Measurements from ENCODE around the gene EPB41.
"Not testable (repeated sequence)": the region's sequence is repeated elsewhere in the genome, so short reads cannot be mapped to it uniquely, and the experiment has no call there.

The EPB41 gene

DNA sequence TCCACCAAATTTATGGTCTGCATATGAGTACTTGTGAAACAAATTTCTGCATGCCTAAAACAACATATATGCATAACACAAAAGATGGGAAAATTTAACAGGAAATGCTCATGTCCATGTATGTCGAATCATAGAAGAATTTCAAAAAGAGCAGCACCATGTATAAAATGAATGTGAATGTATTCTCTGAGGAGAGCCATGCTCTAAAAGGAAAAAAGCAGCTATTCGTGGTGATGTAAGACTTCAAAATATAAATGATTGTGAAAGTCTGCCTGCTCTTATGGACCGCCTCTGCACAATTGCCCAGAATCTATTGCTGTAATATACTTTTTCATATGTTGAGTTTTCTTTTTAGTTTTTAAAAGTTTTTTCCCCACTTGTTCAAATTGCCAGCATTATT lies 66.8 kb downstream of the EPB41 start:
- DNase-seq (ENCODE audit: low spot score), result no peak

DNA sequence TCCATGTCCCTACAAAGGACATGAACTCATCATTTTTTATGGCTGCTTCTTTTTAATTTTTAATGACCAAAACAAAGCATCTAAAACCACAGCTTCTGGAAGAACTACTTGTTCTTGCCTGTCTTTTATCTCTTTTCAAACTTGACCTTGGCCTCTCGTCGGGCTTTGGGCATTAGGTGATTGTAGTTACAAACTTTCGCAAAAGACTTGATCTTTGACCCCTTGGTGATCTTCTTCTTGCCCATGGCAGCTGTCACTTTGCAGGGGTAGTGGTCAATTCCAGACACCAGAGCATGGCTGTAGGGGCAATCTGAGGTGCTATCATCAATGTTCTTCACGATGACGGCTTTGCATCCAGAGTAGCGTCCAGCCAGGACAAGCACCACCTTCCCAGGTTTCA lies 67.8 kb downstream of the EPB41 start:
- DNase-seq (ENCODE audit: low spot score), result no peak

DNA sequence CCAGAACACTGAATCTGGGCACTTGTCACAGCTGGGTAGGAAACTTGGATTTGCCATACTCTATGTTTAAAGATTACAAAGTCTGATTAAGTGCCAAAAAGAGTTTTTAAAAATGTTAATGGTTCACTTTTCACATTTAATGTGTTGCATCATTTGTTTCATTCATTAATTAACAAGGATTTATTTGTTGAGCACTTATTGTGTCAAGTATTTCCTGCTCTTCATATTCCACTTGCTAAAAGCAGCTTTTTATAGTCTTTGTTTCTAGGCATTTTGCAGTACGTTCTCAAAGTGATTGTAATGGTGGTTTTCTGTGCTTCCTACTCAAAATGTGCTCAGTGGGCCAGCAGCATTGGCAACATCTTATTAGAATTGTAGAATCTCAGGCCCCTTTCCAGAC lies 68.7 kb downstream of the EPB41 start:
- no peak for DNase-seq (ENCODE audit: low spot score)

DNA sequence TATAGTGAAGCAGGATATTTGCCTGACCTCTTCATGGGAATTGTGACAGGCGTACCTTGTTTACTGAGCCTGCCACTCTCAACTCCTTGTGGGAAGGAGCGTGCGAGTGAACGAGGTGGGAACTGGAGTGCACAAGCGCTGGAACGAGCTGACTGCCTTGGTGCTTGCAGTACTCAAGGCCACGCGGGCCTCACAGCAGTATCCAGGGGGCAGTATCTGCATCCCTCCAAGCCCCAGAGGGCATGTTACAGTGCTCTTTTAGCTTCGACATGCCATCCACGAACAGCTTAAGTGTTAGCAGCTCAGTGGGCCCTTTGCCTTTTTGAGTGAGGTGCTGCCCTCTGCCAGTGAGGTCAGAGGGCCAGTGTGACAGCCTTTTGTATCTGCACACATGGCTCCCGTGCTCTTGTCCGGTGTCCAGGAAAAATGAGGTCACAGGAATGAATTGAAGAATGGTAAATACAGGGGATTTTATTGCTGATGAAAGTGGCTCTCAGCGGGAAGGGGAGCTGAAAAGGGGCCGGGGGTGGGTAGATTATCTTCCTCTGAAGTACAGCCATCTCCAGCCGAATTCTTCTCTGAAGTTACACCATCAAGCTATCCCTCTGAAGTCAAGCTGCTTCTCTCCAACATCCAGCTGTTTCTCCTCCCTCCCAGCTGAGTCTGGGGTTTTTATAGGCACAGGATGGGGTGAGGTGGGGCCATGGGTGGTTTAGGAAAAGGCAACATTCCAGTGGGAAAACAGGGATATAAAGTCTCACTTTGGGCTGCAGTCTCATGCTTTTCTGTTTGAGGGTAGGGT lies 69.3 kb downstream of the EPB41 start:
- DNase-seq (ENCODE audit: low spot score), result no peak

DNA sequence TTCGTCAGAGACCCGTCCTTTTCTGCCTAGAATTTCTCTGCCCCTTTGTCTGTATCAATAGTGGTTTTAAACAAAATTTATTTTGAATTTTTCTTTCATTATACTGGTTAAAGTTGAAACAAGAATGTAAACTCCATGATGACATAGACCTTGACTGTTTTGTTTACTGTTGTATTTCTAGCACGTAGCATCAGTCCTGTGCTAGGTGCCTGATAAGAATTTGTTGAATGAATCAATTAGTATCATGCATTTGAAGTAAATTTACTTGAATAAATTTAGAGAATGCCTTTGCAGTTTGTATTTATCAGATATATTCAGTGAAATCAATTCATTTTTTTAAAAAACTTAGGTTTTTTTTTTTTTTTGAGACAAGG lies 69.9 kb downstream of the EPB41 start:
- no peak for DNase-seq (ENCODE audit: low spot score)

DNA sequence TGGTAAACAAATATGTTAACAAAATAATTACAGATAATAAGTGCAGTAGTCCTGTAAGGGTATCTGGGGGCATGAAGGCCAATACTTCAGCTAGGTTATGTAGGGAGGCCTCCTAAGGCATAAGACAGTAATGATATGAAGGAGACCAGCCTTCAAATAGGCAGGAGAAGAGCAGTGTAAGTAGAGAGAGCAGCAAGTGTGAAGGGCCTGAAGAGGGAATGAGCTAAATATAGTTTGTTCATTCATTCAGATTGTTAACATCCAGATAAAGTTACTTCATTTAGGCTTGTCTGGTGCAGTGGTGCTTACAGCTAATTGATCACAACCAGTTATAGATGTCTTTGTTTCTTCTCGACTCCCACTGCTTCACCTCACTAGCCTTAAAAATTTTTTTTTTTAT lies 71.1 kb downstream of the EPB41 start:
- DNase-seq (ENCODE audit: low spot score), result no peak

DNA sequence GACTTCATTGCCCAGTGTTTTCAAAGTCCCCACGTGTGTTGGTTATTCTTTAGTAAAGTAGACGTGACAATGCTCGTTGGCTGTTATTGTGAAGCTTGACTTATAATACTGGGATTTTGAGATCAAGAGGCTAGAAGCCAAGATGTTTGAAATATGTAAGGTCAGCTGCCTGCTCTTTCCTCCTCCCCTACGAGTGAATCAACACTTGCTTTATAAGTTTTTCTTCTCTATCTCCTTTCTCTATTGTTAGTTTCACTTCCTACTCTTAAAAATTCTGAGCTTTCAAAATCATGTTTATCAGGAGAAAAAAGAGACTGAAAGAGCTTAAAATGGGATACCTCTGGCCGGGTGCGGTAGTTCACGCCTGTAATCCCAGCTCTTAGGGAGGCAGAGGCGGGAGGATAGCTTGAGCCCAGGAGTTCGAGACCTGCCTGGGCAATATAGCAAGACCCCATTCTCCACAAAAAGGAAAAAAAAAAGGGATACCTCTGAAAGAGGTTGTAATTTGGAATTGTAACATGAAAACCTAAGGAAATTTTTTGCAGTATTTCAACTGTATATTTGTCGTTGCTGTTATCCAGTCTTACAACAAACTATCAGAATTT lies 72.0 kb downstream of the EPB41 start:
- peak; percentile 20 for DNase-seq (ENCODE audit: low spot score)

DNA sequence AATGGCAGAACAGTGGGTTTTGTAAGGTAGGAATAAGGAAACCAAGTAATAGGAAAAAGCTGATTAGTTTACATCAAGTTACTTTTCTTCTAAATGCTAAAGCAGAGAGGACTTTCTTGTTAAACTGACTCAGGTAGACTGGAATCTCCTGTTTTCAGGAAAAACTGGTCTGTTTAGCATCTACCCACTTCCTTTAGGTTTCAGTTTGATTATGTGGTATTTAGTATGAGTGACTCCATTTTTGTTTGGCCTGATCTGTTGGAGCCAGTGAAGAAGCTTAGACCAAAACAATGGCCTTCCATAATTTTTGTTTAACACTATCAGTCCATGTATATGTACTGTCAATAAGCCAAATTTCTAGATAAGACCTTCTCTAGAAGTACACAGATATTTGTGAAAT lies 88.4 kb downstream of the EPB41 start:
- DNase-seq (ENCODE audit: low spot score), result no peak

DNA sequence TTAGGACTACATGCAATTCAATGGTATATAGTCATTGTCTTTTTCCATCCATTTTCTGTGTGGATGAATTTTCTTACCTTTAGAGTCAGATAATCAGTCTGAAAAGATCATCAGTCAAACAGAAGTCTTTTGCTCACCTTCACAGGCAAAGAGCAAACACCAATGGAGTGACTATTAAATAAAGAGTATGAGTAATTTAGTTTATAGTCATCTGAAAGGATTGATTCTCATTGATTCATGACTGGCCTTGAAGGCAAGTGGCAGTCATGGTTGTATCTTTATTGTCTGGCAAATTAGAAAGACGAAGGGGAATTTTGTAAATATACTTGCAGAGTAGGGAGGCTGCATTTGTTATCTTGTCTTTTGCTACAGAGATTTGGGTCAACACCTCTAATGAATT lies 89.9 kb downstream of the EPB41 start:
- DNase-seq (ENCODE audit: low spot score), result no peak

DNA sequence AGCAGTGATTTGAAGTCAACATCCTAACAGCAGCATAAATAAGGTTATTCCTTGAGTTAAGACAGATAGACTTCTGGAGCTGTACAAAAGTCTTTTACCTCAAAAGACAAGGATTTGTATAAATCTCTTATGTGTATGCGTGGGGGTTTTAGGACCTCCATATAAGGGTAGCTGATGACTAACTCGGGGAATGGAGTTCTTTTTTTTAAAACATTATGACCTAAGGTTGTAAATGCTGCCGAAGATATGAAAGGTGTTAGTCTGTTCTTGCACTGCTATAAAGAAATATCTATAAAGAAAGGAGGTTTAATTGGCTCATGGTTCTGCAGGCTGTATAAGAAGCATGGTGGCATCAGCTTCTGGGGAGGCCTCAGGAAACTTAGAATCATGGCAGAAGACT lies 90.4 kb downstream of the EPB41 start:
- DNase-seq (ENCODE audit: low spot score), result no peak

DNA sequence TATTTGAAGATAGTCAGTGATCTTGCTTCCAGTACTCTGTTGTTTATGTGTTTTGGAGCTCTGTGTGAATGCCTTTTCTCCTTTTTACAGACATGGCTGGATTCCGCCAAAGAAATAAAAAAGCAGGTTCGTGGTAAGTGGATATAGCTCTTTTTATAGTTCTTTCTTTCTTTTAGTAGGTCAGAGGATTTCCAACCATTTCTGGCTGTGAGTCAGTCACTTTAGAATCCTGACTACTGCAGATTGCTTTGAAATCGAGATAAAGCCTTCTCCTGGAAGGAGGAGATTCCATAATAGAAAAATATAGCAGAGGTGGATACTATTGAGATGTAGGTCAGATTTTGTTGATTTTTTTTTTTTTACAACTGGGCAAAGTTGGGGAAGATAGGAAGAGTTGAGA lies 97.4 kb downstream of the EPB41 start:
- no peak for DNase-seq (ENCODE audit: low spot score)

DNA sequence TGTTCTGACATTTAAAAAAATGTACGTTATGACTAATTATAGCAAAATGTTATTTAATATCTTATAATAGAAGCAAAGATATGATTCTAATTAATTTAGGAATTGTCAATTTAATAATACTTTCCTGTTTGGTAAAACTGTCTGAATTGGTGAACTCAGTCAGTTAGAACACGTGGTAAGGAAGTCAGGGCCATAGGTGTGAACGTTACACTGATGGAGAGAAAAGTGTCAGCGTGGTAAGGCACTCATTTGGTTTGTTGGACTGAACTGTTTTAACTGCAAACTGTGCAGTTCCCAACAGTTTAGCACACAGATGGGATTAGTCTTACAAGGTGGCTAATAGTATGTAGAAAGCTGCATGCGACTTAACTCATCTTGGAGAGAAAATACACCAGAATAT lies 102.9 kb downstream of the EPB41 start:
- DNase-seq (ENCODE audit: low spot score), result no peak

DNA sequence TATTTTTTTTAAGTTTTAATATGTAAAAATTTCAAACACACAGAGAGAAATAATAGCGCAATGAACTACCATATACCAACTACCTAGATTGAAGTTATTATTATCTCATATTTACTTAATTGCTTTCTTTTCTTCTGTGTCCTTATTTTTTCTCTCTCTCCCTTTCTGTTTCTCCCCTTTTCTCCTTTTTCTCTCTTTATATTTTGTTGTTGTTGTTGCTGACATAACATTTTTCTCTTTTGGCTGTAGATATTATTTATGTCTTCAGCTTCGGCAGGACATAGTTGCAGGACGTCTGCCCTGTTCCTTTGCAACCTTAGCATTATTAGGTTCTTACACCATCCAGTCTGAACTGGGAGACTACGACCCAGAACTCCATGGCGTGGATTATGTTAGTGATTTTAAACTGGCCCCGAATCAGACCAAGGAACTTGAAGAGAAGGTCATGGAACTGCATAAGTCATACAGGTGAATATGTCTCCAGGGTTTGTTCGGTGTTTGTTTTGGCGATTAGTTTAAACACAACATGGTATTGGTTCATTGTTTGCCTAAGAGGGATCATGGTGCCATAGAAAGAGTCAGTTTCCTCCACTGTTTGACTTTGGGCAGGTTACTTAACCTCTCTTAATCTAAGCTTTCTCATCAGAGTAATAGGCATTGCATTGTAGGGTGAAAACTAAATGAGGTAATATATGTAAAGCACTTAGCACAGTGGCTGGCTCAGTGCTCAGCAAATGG lies 103.8 kb downstream of the EPB41 start:
- no peak for DNase-seq (ENCODE audit: low spot score)

DNA sequence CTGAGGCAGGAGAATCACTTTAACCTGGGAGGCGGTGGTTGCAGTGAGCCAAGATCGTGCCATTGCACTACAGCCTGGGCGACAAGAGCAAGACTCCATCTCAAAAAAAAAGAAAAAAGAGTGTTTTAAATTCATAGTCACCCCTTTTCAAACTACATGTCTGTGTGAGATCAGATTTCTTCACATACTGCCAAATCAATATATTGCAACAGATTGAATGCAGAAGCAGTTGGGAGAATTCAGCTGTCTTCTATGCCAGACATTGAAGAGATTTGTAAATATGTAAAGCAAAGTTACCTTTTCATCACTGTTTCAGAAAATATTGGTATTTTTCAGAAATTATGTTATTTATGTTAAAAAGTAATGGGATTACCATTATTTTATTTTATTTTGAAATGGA lies 108.3 kb downstream of the EPB41 start:
- DNase-seq (ENCODE audit: low spot score), result no peak

DNA sequence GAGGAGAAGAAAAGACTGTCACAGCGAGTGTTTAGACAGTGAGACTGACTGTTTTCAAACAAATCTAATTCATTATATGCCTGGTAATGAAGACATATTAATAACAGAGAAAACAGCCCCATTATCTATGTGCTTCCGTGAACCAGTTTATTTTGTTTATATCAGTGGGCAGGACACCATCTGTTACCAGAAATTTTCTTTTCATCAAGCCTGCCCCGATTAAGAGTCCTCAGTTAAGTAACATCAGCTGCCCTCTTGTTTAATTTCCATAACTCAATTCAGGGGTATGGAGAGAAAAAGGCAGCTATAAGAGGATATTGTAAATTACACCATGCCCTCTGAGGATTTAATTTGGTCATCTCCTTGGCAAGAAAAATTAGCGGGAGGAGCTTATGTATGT lies 115.3 kb downstream of the EPB41 start:
- no peak for DNase-seq (ENCODE audit: low spot score)

DNA sequence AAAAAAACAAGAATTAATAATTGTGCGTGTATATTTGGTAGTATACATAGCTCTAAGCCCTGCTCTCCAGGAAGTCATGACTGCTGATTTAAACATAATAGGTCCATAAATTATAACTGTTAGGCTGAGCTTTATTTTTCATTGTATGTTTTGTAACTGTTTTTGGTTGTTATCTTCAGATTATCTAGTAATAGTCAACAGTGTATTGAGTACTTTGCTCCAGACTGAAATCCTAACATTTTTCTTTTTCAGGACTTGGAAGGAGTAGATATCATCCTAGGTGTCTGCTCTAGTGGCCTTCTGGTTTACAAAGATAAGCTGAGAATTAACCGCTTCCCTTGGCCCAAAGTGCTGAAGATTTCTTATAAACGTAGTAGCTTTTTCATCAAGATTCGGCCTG lies 118.5 kb downstream of the EPB41 start:
- no peak for DNase-seq (ENCODE audit: low spot score)

DNA sequence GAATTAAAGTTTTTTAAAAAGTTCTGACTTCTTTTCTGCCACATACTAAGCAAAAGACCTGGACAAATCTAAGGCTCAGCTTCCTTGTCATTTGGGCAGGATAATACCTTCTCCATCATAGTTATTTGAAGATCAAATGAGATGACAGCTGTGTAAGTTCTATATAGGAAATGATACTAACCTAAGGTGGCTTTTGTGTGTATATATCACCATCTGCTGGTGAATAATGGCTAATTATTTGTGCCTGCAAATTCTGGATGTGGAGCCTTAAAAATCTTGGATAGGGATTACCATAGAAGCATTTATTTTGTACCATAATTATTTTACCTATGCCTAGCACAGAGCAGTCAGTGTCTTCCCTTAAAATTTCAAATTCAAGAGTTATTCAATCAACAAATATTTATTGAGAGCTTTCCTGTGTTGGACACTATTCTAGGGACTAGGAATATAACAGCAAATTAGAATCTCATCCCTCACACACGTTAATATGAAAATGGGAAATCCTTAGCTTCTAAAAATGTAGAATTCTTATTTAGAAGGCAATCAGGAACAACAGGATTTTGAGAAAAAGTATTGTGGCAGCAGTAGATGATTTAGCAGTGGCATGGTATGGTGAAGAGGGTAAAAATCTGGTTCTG lies 119.6 kb downstream of the EPB41 start:
- peak; percentile 67 for DNase-seq (ENCODE audit: low spot score)

DNA sequence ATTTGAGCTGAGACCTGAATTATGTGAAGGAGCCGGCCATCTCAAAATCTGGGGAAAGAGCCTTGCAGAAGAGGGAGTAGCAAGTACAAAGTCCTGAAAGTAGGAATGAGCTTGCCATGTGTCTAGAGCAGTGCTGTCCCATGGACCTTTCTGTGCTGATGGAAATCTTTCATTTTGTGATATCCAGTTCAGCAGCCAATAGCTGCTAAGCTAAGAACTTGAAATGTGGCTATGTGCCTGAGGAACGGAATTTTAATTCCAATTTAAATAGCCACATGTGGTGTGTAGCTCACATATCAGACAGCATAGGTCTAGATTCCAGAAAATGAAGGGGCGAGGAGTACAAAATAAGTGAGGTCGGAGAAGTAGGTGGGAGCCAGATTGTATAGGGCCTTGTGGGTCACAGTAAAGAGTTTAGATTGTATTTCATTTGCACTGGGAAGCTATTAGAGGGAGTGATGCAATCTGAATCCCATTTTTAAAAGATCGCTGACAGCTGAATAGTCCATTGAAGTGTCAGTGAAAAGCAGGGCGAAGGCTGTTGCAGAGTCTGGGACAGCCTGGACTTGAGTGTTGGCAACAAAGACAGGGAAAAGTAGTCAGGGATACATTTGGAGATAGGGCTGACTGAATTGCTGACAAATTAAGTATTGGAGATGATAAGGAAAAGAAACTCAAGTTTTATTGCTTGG lies 129.1 kb downstream of the EPB41 start:
- DNase-seq (ENCODE audit: low spot score), result no peak

DNA sequence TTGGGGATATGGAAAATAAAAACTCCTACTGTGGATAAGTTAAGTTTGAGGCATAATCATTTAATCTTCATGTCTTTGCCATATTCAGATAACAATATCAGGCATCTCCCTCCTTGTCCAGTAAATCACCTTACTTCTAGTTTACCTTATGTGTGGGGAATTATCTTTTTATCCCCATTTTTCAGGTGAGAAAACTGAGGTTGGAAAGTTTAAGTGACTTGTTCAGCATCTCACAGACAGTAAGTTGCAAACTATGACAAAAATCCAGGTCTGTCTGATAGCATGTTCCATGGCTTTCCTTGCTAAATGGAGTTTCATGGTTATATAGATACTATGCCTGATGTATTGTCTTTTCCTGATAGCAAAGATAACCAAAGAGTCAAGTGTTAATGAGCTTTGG lies 129.6 kb downstream of the EPB41 start:
- no peak for DNase-seq (ENCODE audit: low spot score)

DNA sequence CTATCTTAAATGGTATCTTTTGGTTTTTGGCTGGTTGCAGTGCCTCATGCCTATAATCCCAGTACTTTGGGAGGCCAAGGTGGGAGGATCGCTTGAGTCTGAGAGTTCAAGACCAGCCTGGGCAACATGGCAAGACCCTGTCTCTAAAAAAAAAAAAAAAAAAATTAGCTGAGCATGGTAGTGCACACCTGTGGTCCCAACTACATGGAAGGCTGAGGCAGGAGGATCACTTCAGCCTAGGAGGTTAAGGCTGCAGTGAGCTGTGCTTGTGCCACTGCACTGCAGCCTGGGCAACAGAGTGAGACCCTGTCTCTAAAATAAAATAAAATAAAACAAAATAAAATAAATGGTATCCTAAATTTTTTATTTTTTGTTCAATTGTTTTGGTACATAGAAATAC lies 131.3 kb downstream of the EPB41 start:
- not testable (repeated sequence) for DNase-seq (ENCODE audit: low spot score)

DNA sequence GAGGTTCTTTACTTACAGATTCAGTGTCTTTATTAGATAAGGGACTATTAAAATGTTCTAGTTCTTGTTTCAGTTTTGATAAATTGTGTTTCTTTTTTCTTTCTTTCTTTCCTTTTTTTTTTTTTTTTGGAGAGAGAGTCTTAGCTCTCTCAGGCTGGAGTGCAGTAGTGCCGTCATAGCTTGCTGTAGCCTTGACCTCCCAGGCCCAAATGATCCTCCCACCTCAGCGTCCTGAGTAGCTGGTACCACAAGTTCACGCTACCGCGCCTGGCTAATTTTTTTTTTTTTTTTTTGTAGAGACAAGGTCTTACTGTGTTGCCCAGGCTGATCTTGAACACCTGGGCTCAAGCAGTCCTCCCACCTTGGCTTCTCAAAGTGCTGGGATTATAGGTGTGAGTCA lies 132.8 kb downstream of the EPB41 start:
- DNase-seq (ENCODE audit: low spot score), result no peak

DNA sequence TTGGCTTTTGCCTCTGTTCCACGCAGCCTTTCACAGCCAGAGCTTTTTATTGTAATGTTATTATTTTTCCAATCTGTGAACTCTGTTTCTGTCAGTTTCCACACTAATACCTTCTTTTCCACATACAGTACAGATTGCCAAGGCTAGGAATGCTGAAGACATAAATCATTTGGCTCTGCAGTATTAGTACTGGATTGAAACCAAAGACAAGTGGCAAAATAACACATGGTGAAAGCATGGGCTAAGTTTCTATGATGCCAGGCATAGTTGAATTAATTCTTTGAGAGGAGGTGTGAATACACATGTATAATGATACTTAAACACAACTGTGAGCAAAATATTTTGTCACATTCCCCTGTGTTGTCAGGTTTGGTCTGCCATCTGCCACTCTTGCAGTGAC lies 135.8 kb downstream of the EPB41 start:
- no peak for DNase-seq (ENCODE audit: low spot score)

Measured in NAMALWA (cell line).